ENCODE data around the gene KCND1.
"Not testable (repeated sequence)": the region's sequence is repeated elsewhere in the genome, so short reads cannot be mapped to it uniquely, and the experiment has no call there.

Gene KCND1

GRCh38 chrX:48971249-48972219 is at the start of gene KCND1:
Gene KCND1, minus strand, starts transcription at chrX:48971844. Its CDS starts 1,573 bp downstream, at chrX:48970271.
- DNase-seq = peak; percentile 47

- DNase-seq = no peak
Measured at GRCh38 chrX:49019599-49020249, 48.1 kb upstream of the KCND1 start.

DNA sequence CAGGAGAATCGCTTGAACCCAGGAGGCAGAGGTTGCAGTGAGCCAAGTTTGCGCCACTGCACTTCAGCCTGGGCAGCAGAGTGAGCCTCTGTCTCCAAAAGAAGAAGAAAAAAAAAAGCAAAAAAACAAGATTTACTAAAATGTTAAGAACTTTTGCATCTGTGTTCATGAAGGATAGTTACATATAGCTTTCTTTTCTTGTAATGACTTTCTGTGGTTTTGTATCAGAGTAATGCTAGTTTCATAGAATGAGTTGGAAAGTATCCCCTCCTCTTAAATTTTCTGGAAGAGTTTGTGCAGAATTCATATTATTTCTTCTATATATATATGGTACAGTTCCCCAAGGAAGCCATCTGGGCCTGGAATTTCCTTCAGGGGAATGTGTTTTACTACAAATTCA is 47.4 kb upstream of the KCND1 start:
- DNase-seq = no peak

GRCh38 chrX:49003696-49004095 is 32.1 kb upstream of the KCND1 start:
- DNase-seq = no peak

DNA sequence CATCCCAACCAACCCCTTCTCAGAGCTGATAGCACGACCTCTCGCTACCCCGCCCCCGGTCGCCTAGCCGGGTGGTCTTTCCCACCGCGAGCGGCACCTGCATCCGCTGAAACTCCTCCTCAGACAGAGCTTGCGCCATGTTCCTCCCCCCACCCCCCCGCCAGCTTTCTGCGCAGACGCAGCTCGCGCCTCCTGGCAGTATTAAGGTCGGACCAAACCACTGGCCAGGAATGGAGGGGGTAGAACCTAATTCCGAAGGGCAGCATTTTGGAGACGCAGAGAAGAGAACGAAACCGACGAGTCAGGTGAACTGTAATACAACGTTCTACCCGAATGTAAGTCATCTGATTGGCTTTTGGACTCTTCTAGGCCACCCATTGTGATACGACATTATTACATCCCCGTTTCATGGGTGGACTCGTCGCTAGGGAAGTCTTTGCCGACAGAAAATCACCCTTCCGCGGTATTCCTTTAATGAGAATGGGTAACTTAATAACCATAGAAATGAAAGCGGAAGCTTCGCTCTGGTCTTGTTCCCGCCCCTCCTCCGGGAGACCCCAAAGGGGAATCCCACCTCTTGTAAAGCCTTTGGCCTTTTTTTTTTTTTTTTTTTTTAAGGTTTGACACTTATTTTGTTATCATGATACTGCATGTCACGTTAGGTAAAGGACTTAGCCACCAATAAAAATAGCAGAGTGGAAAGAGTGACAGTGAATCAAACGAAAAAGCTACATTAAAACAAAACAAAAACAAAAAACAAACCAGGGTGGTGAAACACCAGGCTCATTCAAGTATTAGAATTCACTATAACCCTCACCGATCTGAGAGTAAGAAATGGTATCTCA is 30.7 kb upstream of the KCND1 start, which contains the start of gene GRIPAP1:
Gene GRIPAP1 (minus strand): TSS at position 174 of the 845 bp plus-strand sequence. CDS start 35 bp downstream, at position 139.
- DNase-seq = peak; percentile 85

GRCh38 chrX:49001521-49002090 is 30.0 kb upstream of the KCND1 start:
- DNase-seq = no peak

GRCh38 chrX:49000636-49001035 is 29.0 kb upstream of the KCND1 start:
- no peak for DNase-seq

DNA sequence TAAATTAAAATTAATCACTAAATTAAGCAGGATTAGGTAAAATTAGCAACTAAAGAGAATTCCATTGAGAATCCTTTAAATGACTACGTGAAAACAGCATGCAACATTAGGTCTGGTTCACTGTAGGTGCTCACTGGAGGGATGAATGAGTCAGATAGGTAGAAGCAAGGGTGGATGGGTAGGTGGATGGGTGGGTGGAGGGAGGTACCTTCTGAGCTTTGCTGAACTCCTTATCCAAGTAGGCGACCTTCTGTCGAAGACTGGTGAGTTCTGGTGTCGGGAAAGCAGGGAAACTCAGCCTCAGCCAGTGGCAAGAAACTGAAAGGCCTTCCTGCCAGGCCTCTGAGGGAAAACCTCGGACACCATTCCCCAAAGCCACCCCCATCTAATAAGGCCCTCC is 27.4 kb upstream of the KCND1 start:
- DNase-seq = no peak

DNA sequence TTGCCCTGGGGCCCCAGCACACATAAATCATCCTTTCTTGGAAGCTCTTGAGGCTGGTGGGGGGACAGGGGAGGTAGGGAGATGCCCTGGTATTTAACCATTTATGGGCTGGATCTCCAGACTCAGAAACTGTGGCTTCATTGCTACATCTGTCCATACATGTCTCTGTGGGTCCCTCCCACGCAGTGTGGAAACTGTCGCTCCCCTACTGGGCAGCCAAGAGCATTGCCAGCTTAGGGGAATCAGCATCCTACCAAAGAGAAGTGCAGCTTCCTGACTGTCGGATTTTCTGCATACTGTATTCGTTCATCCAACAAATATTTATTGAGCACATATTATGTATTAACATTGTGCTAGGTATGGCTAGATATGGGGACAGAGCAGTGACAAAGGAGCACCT is 26.7 kb upstream of the KCND1 start:
- DNase-seq = no peak

DNA sequence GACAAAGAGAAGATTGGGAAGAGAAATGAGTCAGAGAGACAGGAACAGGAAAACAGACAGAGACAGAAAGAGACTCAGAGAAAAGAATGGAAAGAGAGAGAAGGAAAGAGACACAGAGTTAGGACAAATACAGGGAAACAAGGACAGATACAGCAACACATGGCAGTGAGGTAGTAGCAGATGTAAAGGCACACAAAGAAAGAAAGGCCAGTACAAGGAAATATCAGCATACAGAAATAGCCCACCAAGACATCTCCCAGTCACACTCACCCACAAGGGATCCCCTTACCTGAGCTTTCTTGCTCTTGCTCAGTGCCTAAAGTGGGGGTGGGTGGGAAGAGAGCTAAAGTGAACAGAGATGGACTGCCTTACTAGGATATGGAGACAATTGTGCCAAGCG is 26.2 kb upstream of the KCND1 start:
- DNase-seq = no peak

DNA sequence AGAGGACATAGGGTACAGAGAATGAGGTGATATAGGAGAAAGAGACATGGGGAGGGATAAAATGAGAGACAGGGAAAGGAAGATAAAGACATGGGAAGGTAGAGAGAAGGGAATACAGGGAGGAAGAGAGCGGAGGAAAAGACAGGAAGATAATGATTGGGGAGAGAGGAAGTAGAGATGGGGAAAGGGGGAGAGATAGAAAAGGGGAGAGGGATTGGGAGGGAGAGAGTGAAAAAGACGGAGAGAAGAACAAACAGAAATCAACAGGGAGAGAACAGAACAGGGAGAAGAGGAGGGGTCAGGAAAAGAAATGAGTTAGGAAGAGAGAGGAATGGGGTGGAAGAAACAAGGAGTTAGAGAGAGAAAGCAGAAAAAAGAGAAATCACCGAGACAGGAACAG is 25.8 kb upstream of the KCND1 start:
- no peak for DNase-seq

GRCh38 chrX:48996969-48997368 is 25.3 kb upstream of the KCND1 start:
- DNase-seq = no peak

GRCh38 chrX:48992341-48992740 is 20.7 kb upstream of the KCND1 start:
- no peak for DNase-seq

- no peak for DNase-seq
Measured at GRCh38 chrX:48989483-48989882, 17.8 kb upstream of the KCND1 start.

DNA sequence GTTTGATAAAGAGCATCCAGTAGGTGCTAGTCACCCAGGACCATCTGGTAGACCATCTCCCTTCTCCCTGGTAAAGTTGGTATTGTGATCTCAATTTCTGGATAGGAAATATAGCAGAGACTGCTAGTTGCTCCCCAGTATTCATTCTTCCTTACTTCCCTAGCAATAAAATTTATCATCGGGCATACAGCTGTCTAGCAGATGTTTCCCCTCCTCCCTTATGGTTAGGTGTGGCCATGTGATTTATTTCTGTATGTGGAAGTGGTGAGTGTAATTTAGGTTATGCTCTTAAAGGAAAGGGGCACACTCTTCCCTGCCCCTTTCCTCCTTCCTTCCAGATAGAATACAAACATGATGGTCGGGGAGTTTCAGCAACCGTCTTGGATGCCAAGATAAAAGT is 12.3 kb upstream of the KCND1 start:
- DNase-seq = no peak

GRCh38 chrX:48983081-48983480 is 11.4 kb upstream of the KCND1 start:
- no peak for DNase-seq

GRCh38 chrX:48981178-48981577 is 9.5 kb upstream of the KCND1 start:
- DNase-seq = no peak

GRCh38 chrX:48980341-48980740 is 8.7 kb upstream of the KCND1 start:
- not testable (repeated sequence) for DNase-seq

GRCh38 chrX:48978226-48978625 is 6.6 kb upstream of the KCND1 start:
- no peak for DNase-seq

DNA sequence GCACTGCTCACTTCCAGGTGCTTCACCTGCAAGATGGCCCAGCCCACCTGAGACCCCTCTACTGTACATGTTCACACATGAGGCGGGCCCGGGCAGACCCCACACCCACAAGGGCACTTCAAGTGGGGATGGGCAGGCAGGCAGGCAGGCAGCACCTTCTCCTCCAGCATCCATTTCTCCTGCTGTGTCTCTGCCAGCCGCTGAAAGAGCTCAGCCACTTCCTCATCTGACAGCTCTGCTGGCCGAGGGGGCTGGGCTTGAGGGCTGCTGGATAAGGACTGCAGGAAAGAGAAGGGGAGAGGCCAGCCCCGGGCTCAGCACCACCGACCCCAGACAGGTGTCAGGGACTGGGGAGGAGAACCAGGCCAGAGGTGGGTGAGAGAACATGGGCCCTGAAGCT is 4.4 kb upstream of the KCND1 start:
- no peak for DNase-seq

DNA sequence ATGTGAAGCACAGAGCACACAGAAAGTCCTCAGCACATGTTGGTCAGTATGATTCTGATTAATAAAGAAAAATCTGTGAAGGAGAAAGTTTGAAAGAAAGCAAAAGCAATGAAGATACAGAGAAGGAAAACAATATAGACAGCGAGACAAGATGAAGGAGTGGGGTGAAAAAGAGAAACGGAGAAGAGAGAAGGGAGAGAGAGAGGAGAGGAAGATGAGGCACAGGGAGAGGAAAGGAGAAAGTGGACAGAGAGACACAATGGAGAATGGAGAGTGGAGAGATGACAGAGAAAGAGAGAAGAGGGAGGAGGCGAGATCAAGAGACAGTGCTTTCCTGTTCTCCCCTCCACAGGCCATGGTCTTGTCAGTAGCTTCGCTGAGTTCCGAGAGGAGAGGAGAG is 3.9 kb upstream of the KCND1 start:
- DNase-seq = no peak

DNA sequence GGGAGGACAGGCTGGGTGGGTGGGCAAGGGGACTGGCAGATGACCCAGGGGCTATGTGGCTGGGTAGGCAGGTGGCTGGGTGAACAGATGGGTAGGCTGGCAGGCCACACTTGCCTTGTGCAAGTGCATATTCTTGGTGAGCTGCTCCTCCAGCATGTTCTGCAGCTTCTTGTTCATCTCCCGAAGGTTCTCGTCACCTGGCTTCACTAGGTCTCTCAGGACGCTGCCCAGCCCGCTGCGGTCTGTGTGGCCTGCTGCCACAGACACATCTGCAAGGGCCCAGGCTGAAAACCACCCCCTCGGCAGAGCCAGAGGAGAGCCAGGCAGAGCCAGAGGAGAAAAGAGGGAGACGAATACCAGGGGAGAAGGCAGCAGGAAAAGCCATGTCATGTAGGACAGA is 3.4 kb upstream of the KCND1 start:
- DNase-seq = no peak

DNA sequence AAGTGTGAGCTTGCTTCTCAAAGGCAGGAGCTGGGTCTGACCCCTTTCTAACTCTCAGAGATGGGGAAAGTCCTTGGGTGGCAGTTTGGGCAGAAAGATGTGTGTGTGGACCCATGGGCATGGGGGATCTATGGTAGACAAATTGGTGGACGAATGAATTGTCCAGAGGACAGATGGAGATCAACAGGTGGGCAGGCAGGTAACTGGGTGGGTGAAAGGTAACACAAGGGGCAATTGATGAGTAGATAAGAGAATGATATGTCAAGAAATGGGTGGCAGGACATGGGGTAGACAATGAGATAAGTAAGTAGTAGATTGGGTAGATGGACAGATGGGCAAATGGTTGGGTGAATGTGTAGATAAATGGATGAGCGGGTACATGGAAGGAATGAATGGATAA is 2.9 kb upstream of the KCND1 start:
- no peak for DNase-seq

Measured in NCI-H2107 (cell line).